Epithelial cell of proximal tubule (primary cell): ENCODE data around the gene CDH4. TPM values are rescaled to one million over a fixed set of nuclear protein-coding genes. Genes with fewer than 3 reads are reported as not detected.

ENCODE experiments used
- DNase-seq: peaks from one replicate; pipeline ENCODE4 v3.0.0-alpha.2; 2011; ENCODE audit warnings: low read depth
- H3K4me3 ChIP-seq: 2 replicates; pipeline ENCODE4 v1.5.1; 2011; ENCODE audit warnings: low read depth, mild to moderate bottlenecking, low read length
- CTCF ChIP-seq: conservative IDR thresholded peaks from 2 replicates; pipeline ENCODE4 v1.5.1; 2012; ENCODE audit warnings: low read depth, mild to moderate bottlenecking, low read length
- total RNA-seq: library from RNA; depleted of rRNA; stranded (reverse); fragments of >200 nt; gene quantifications from 2 replicates; pipeline ENCODE4 v1.2.3, GENCODE V29; 2015

The CDH4 gene
- total RNA-seq, 1 donor from 2014 or later: 17.1 TPM

GRCh38 chr20:61828891-61829290 is 576.8 kb downstream of the CDH4 start:
- TF ChIP-seq CTCF: no peak
- H3K4me3 ChIP-seq: no peak overlapping the region
- no peak for DNase-seq

GRCh38 chr20:61829526-61829925 is 577.5 kb downstream of the CDH4 start:
- DNase-seq: no peak
- TF ChIP-seq CTCF: no peak
- H3K4me3 ChIP-seq: no peak overlapping the region

GRCh38 chr20:61830241-61830930 is 578.3 kb downstream of the CDH4 start:
- no peak for DNase-seq
- TF ChIP-seq CTCF: no peak
- no peak overlapping the region for H3K4me3 ChIP-seq

- no peak for TF ChIP-seq CTCF
- H3K4me3 ChIP-seq: no peak overlapping the region
Measured at GRCh38 chr20:61830991-61831390, 578.9 kb downstream of the CDH4 start.

GRCh38 chr20:61832181-61832580 is 580.1 kb downstream of the CDH4 start:
- no peak overlapping the region for H3K4me3 ChIP-seq
- no peak for DNase-seq
- no peak for TF ChIP-seq CTCF

More at GRCh38 chr20:61830991-61831390, 578.9 kb downstream of the CDH4 start:
- no peak for DNase-seq

- DNase-seq: no peak
- no peak for TF ChIP-seq CTCF
- H3K4me3 ChIP-seq: no peak overlapping the region
Measured at GRCh38 chr20:61833807-61834610, 581.9 kb downstream of the CDH4 start.
